ENCODE data around the gene ZNF700.
A peak's percentile ranks its signal among the peaks of the same experiment; 100 is the strongest.
"Not testable (repeated sequence)": the region's sequence is repeated elsewhere in the genome, so short reads cannot be mapped to it uniquely, and the experiment has no call there.

Gene ZNF700

GRCh38 chr19:11986754-11987153 is 61.8 kb downstream of the ZNF700 start:
- peak overlapping the region; percentile 81 for H3K27ac ChIP-seq
- no peak for TF ChIP-seq CTCF (conservative IDR thresholded peaks at IDR 0.05)

GRCh38 chr19:11987405-11988281 is 62.7 kb downstream of the ZNF700 start:
- TF ChIP-seq CTCF (conservative IDR thresholded peaks at IDR 0.05): no peak
- H3K27ac ChIP-seq: peak overlapping the region; percentile 81

GRCh38 chr19:11989112-11989456 is 64.2 kb downstream of the ZNF700 start:
- TF ChIP-seq CTCF (conservative IDR thresholded peaks at IDR 0.05): peak; percentile 7
- H3K27ac ChIP-seq: no peak overlapping the region; the same call in 1 of the 2 replicates

- H3K27ac ChIP-seq: not testable (repeated sequence)
Observed at GRCh38 chr19:11991921-11992320, 67.0 kb downstream of the ZNF700 start.

GRCh38 chr19:11995174-11995573 is 70.3 kb downstream of the ZNF700 start:
- no peak for TF ChIP-seq CTCF (conservative IDR thresholded peaks at IDR 0.05)
- H3K27ac ChIP-seq: no peak overlapping the region
